Naive thymus-derived CD4-positive, alpha-beta T cell (primary cell): ENCODE data around the gene ADAP1. TPM values are rescaled to one million over a fixed set of nuclear protein-coding genes. Genes with fewer than 3 reads are reported as not detected.
A peak's percentile ranks its signal among the peaks of the same experiment; 100 is the strongest.

Source experiments
- ATAC-seq: fragments of 150-1000 bp; cut with Tn5 transposase; 2 replicates; pipeline ENCODE4 v1.10.0; 2021; ENCODE audit warnings: mild to moderate bottlenecking, moderate library complexity
- CTCF ChIA-PET: fragments of 350-600 bp; sonication (Branson Sonifier 250); formaldehyde crosslinking; loops from one replicate; lab custom pipeline; 2021; ENCODE audit warnings: antibody characterized with exemption; lab: Charles Lee
- POLR2A ChIA-PET: fragments of 350-600 bp; sonication (Branson Sonifier 250); formaldehyde crosslinking; loops from one replicate; lab custom pipeline; 2021; ENCODE audit warnings: antibody characterized with exemption, inconsistent platforms; lab: Charles Lee
- DNase-seq, 9 donors: peaks; one replicate each; pipeline versions ENCODE4 v3.0.0 to v3.0.0-alpha.2; 2020 to 2022; ENCODE audit warnings: mixed read lengths in 1 of 9
- H3K27ac ChIP-seq: one replicate; pipeline ENCODE4 v1.7.0; 2013; ENCODE audit warnings: mild to moderate bottlenecking, low read depth, low read length, moderate library complexity
- H3K27me3 ChIP-seq, 2 donors: one replicate each; pipeline ENCODE4 v1.7.0; 2013; ENCODE audit warnings: low read length in 2 of 2, mild to moderate bottlenecking in 2 of 2, moderate library complexity in 2 of 2; ENCODE audit not compliant: control insufficient read depth in 2 of 2, insufficient read depth in 2 of 2
- H3K36me3 ChIP-seq, 3 experiments: 1 replicate in 2 of 3; 2 replicates in 1 of 3; pipeline ENCODE4 v1.7.0; 2013; ENCODE audit warnings: low read length in 3 of 3, mild to moderate bottlenecking in 3 of 3, moderate library complexity in 1 of 3; ENCODE audit not compliant: insufficient read depth in 3 of 3, control insufficient read depth in 2 of 3
- H3K4me1 ChIP-seq, 2 donors: one replicate each; pipeline ENCODE4 v1.7.0; 2013; ENCODE audit warnings: low read length in 2 of 2, mild to moderate bottlenecking in 2 of 2, moderate library complexity in 1 of 2; ENCODE audit not compliant: control insufficient read depth in 2 of 2, insufficient read depth in 2 of 2
- H3K4me3 ChIP-seq: 2 replicates; pipeline ENCODE4 v1.7.0; 2013; ENCODE audit warnings: mild to moderate bottlenecking, low read length
- H3K9me3 ChIP-seq, 3 experiments: 1 replicate in 2 of 3; 2 replicates in 1 of 3; pipeline ENCODE4 v1.7.0; 2013; ENCODE audit warnings: low read length in 3 of 3; ENCODE audit not compliant: control insufficient read depth in 2 of 3
- H3K27ac Mint-ChIP-seq, 9 donors: one replicate each; pipeline ENCODE4 v1.8.0; 2020 to 2022; ENCODE audit warnings: mixed read lengths in 9 of 9, mild to moderate bottlenecking in 8 of 9, moderate library complexity in 5 of 9, inconsistent platforms in 2 of 9
- H3K27me3 Mint-ChIP-seq, 5 donors: one replicate each; pipeline ENCODE4 v1.8.0; 2021 to 2022; ENCODE audit warnings: mixed read lengths in 5 of 5, mild to moderate bottlenecking in 1 of 5
- H3K36me3 Mint-ChIP-seq, 5 donors: one replicate each; pipeline ENCODE4 v1.8.0; 2020 to 2022; ENCODE audit warnings: mixed read lengths in 5 of 5, mild to moderate bottlenecking in 3 of 5, inconsistent platforms in 1 of 5
- H3K4me1 Mint-ChIP-seq, 7 donors: one replicate each; pipeline ENCODE4 v1.8.0; 2020 to 2022; ENCODE audit warnings: mixed read lengths in 7 of 7, mild to moderate bottlenecking in 3 of 7, inconsistent platforms in 1 of 7
- H3K4me3 Mint-ChIP-seq, 10 donors: one replicate each; pipeline ENCODE4 v1.8.0; 2020 to 2022; ENCODE audit warnings: mild to moderate bottlenecking in 10 of 10, mixed read lengths in 10 of 10, moderate library complexity in 6 of 10, inconsistent platforms in 2 of 10
- H3K9me3 Mint-ChIP-seq, 11 donors: one replicate each; pipeline ENCODE4 v1.8.0; 2020 to 2022; ENCODE audit warnings: mixed read lengths in 11 of 11, mild to moderate bottlenecking in 4 of 11, inconsistent platforms in 1 of 11, moderate library complexity in 1 of 11
- intact Hi-C, 2 donors: fragments of 100-400 bp; cut with micrococcal nuclease; formaldehyde crosslinking; loops; one replicate each; pipeline ENCODE4 v1.15.1; 2023
- polyA plus RNA-seq, 2 donors: library from polyadenylated mRNA; unstranded; fragments of 300-500 nt; fragmentation: Illumina TruSeq; gene quantifications; one replicate each; pipeline ENCODE4 v1.2.3, GENCODE V29; 2021
- total RNA-seq, 6 experiments: library from RNA in 5 of 6; stranded (reverse) in 5 of 6; gene quantifications; 1 replicate in 5 of 6; 2 replicates in 1 of 6; pipeline ENCODE4 v1.2.3 and lab custom pipeline; 2021 to 2026

Gene ADAP1
- total and polyA plus RNA-seq, 7 experiments from 2014 or later = 3.8 to 68.6 (median 8.7) TPM

- no peak overlapping the region for H3K4me3 ChIP-seq
- no peak for DNase-seq
- ATAC-seq = no peak
- Mint-ChIP-seq H3K36me3 (peaks cover 4 to 54% (median 22%) of the 10 kb centered on the region in 5 donors), H3K4me1 (no peaks in the 10 kb centered on the region), H3K27me3 (no peaks in the 10 kb centered on the region), H3K4me3 (no peak overlapping the region), H3K9me3 (no peaks in the 10 kb centered on the region), H3K27ac (peak overlapping the region in 1 of 9 donors; percentile 19)
- H3K36me3 ChIP-seq = peaks cover 0 to 68% (median 21%) of the 10 kb centered on the region in 3 experiments
- H3K27me3 ChIP-seq = no peaks in the 10 kb centered on the region
- no peaks in the 10 kb centered on the region for H3K9me3 ChIP-seq
- ChIA-PET CTCF (interaction anchor here (0.5 to 0.6 kb wide), 2 partner anchors 52 to 77 kb away, joined by 3 read pairs; no protein-coding TSS in a partner anchor), POLR2A (no interaction called here)
- intact Hi-C loops = no loop called here
- no peak overlapping the region for H3K27ac ChIP-seq
- H3K4me1 ChIP-seq = no peaks in the 10 kb centered on the region
Observed at GRCh38 chr7:849145-849544, 105.3 kb downstream of the ADAP1 start.

Other genes with a start within 250 kb of the ADAP1 start
- gene DNAAF5, start 228.0 kb downstream of the ADAP1 start, total RNA-seq = 10 to 100 TPM; 12.5 to 25.7 (median 14.6) TPM
- 1 to 10 TPM; 4.0 to 5.8 TPM for gene DNAAF5, start 228.0 kb downstream of the ADAP1 start, polyA plus RNA-seq
- gene PRKAR1B, start 227.4 kb downstream of the ADAP1 start, total RNA-seq = 10 to 100 TPM; 18.1 to 51.4 (median 33.1) TPM
- gene PRKAR1B, start 227.4 kb downstream of the ADAP1 start, polyA plus RNA-seq = 10 to 100 TPM; 16.1 to 21.2 TPM
- 100 to 1,000 TPM in 3 of 5 experiments, 10 to 100 TPM in 2; 58.4 to 254 (median 114) TPM for gene SUN1, start 122.2 kb downstream of the ADAP1 start, total RNA-seq
- gene SUN1, start 122.2 kb downstream of the ADAP1 start, polyA plus RNA-seq = 10 to 100 TPM; 39.4 to 69.0 TPM
- gene GET4, start 78.1 kb downstream of the ADAP1 start, total RNA-seq = 10 to 100 TPM; 42.6 to 82.1 (median 52.6) TPM
- gene GET4, start 78.1 kb downstream of the ADAP1 start, polyA plus RNA-seq = 10 to 100 TPM; 20.5 to 38.6 TPM
- 10 to 100 TPM; 18.3 to 48.2 (median 46.1) TPM for gene COX19, start 20.9 kb upstream of the ADAP1 start, total RNA-seq
- 10 to 100 TPM; 26.7 to 28.1 TPM for gene COX19, start 20.9 kb upstream of the ADAP1 start, polyA plus RNA-seq
- gene CYP2W1, start 28.5 kb upstream of the ADAP1 start, total RNA-seq = not detected
- not detected for gene CYP2W1, start 28.5 kb upstream of the ADAP1 start, polyA plus RNA-seq
- gene GPR146, start 89.9 kb upstream of the ADAP1 start, total RNA-seq = 10 to 100 TPM; 10.1 to 26.5 (median 15.9) TPM
- 10 to 100 TPM; 13.5 to 16.9 TPM for gene GPR146, start 89.9 kb upstream of the ADAP1 start, polyA plus RNA-seq
- 1 to 10 TPM in 1 of 5 experiments, under 1 TPM in 1, not detected in 3; 0.13 to 1.3 TPM for gene GPER1, start 133.4 kb upstream of the ADAP1 start, total RNA-seq
- under 1 TPM; 0.21 to 0.47 TPM for gene GPER1, start 133.4 kb upstream of the ADAP1 start, polyA plus RNA-seq
- gene ZFAND2A, start 205.5 kb upstream of the ADAP1 start, total RNA-seq = 10 to 100 TPM; 21.2 to 74.5 (median 38.6) TPM
- 10 to 100 TPM; 43.2 to 51.7 TPM for gene ZFAND2A, start 205.5 kb upstream of the ADAP1 start, polyA plus RNA-seq